GM12878 (cell line): ENCODE measurements around the gene MEF2C. TPM values are rescaled to one million over a fixed set of nuclear protein-coding genes. Genes with fewer than 3 reads are reported as not detected.
A peak's percentile ranks its signal among the peaks of the same experiment; 100 is the strongest.

Experiments used
- ATAC-seq: fragments of 200-7000 bp; cut with Tn5 transposase; 3 replicates; pipeline ENCODE4 v1.9.1; 2020; ENCODE audit warnings: mild to moderate bottlenecking, moderate library complexity
- BruUV-seq: library from RNA; stranded (reverse); fragments of 400-500 nt; replicated peaks from 2 replicates; lab custom pipeline; 2021; lab: Mats Ljungman, UMichigan
- CTCF ChIA-PET: fragments of 300-600 bp; sonication (Branson Sonifier 250); formaldehyde crosslinking; extraction: SDS; loops from one replicate; lab custom pipeline; 2021; ENCODE audit warnings: inconsistent platforms; lab: Yijun Ruan, JAX
- POLR2A ChIA-PET: fragments of 350-600 bp; formaldehyde crosslinking; extraction: SDS; loops from one replicate; lab custom pipeline; 2021; ENCODE audit warnings: inconsistent platforms; lab: Charles Lee
- RAD21 ChIA-PET: fragments of 300-600 bp; sonication (Branson Sonifier 250); formaldehyde crosslinking; loops from one replicate; lab custom pipeline; 2023; ENCODE audit warnings: antibody characterized with exemption; ENCODE audit not compliant: unreplicated experiment; lab: Charles Lee
- SMC1A ChIA-PET: fragments of 300-600 bp; sonication (Branson Sonifier 250); formaldehyde crosslinking; loops from one replicate; lab custom pipeline; 2023; ENCODE audit not compliant: unreplicated experiment, uncharacterized antibody; lab: Charles Lee
- DNase-seq: peaks from one replicate; pipeline ENCODE4 v3.0.0-alpha.2; 2011; ENCODE audit warnings: low read depth, low spot score
- FAIRE-seq: peaks from 3 replicates; lab custom pipeline; 2011; peaks lifted over from hg19 to GRCh38; lab: Jason Lieb, UNC
- H2AFZ ChIP-seq: 2 replicates; pipeline ENCODE4 v1.6.0; 2011; ENCODE audit warnings: low read depth, low read length, control low read depth; ENCODE audit not compliant: control insufficient read depth
- H3K27ac ChIP-seq: 2 replicates; pipeline ENCODE4 v1.5.1; 2011; ENCODE audit warnings: control low read depth; ENCODE audit not compliant: control insufficient read depth, insufficient read depth
- H3K27me3 ChIP-seq, 2 experiments: replicated peaks in 1 of 2; 2 replicates each; pipeline versions ENCODE4 v1.6.0 to v1.6.1; 2011; ENCODE audit warnings: low read length in 1 of 2; ENCODE audit not compliant: control insufficient read depth in 2 of 2, insufficient read depth in 2 of 2
- H3K36me3 ChIP-seq, 2 experiments: 2 replicates each; pipeline ENCODE4 v1.5.1; 2011; ENCODE audit warnings: low read length in 1 of 2; ENCODE audit not compliant: control insufficient read depth in 2 of 2, insufficient read depth in 2 of 2
- H3K4me1 ChIP-seq: 2 replicates; pipeline ENCODE4 v1.6.1; 2011; ENCODE audit warnings: mild to moderate bottlenecking, low read length, moderate library complexity, mixed read lengths; ENCODE audit not compliant: control insufficient read depth, insufficient read depth
- H3K4me2 ChIP-seq: 2 replicates; pipeline ENCODE4 v1.6.0; 2011; ENCODE audit warnings: control low read depth; ENCODE audit not compliant: control insufficient read depth, insufficient read depth
- H3K4me3 ChIP-seq: fragments of 200-600 bp; sonication (generic); 2 replicates; pipeline ENCODE4 v1.5.1; 2016
- H3K79me2 ChIP-seq: 2 replicates; pipeline ENCODE4 v1.6.0; 2011; ENCODE audit warnings: low read length; ENCODE audit not compliant: control insufficient read depth, insufficient read depth
- H3K9ac ChIP-seq: 2 replicates; pipeline ENCODE4 v1.8.0; 2011; ENCODE audit warnings: low read length, control low read depth, mixed read lengths; ENCODE audit not compliant: control insufficient read depth, insufficient read depth
- H3K9me3 ChIP-seq: replicated peaks from 3 replicates; pipeline ENCODE4 v1.5.1; 2011; ENCODE audit warnings: mild to moderate bottlenecking, low read length; ENCODE audit not compliant: control insufficient read depth, insufficient read depth
- H4K20me1 ChIP-seq: 2 replicates; pipeline ENCODE4 v1.6.0; 2011; ENCODE audit not compliant: control insufficient read depth, insufficient read depth
- ATF7 ChIP-seq: fragments of 450-650 bp; IDR thresholded peaks from 2 replicates; pipeline ENCODE4 v1.6.1; 2016; ENCODE audit warnings: low read depth, mild to moderate bottlenecking
- CHD1 ChIP-seq: IDR thresholded peaks from 2 replicates; pipeline ENCODE4 v1.6.1; 2012; ENCODE audit warnings: low read depth, low read length, improper control_type of control experiment
- NR2F1 ChIP-seq: fragments of 450-650 bp; conservative IDR thresholded peaks from 2 replicates; pipeline ENCODE4 v1.6.1; 2017; ENCODE audit warnings: mild to moderate bottlenecking
- PAX5 ChIP-seq: IDR thresholded peaks from 2 replicates; pipeline ENCODE4 v1.6.1; 2011; ENCODE audit warnings: low read depth, low read length, borderline replicate concordance
- SKIL ChIP-seq: fragments of 450-650 bp; IDR thresholded peaks from 2 replicates; pipeline ENCODE4 v1.6.1; 2017; ENCODE audit warnings: mild to moderate bottlenecking, low read depth, inconsistent platforms; ENCODE audit not compliant: poor library complexity, severe bottlenecking
- STAT3 ChIP-seq: IDR thresholded peaks from 2 replicates; pipeline ENCODE4 v1.6.1; 2011; ENCODE audit warnings: low read depth, low read length, improper control_type of control experiment
- WGBS: methylation state at CpG from one replicate; pipeline ENCODE4 v1.1.6; 2016; ENCODE audit warnings: low lambda C conversion rate; ENCODE audit not compliant: insufficient replicate concordance, insufficient coverage; ENCODE audit errors: missing lambda C conversion rate; 5-methylcytosine and 5-hydroxymethylcytosine counted together
- in situ Hi-C: fragments of 300-500 bp; cut with MboI; formaldehyde crosslinking; loops from 9 replicates; pipeline ENCODE4 v1.14.3; 2018; ENCODE audit warnings: mixed read lengths
- intact Hi-C: fragments of 100-400 bp; cut with micrococcal nuclease; formaldehyde crosslinking; loops from one replicate; pipeline ENCODE4 v1.14.2; 2022; ENCODE audit not compliant: unreplicated experiment
- polyA plus RNA-seq, 11 experiments: library from polyadenylated mRNA; depleted of rRNA in 4 of 11; unstranded in 6 of 11; stranded (reverse) in 5 of 11; fragments of >200 nt; fragmentation: Nextera tagmentation in 4 of 11; fragmentation: Illumina TruSeq in 1 of 11; extraction: Ambion mirVana in 4 of 11; extraction: Trizol in 1 of 11; gene quantifications; 1 replicate in 1 of 11; 2 replicates in 10 of 11; pipeline versions ENCODE4 v1.2.1 to v1.2.3, GENCODE V29; 2011 to 2016; ENCODE audit warnings: inconsistent platforms in 2 of 11, missing spikeins in 2 of 11, low read depth in 1 of 11
- small RNA-seq: library from RNA; depleted of rRNA; stranded (forward); fragments of <200 nt; gene quantifications from one replicate; pipeline ENCODE3, GENCODE V24; 2014
- total RNA-seq, 4 experiments: library from RNA; depleted of rRNA in 3 of 4; stranded (reverse); fragments of >200 nt in 3 of 4; fragmentation: Illumina TruSeq in 1 of 4; extraction: Trizol in 1 of 4; gene quantifications; 2 replicates each; pipeline versions ENCODE4 v1.2.1 to v1.2.3, GENCODE V29; 2013 to 2021

The MEF2C gene
- total and polyA plus RNA-seq, 10 of the 15 experiments (the other 5 are each of a cell fraction or from before 2014, with no cell fraction given): 104 to 225 (median 180) TPM

GRCh38 chr5:88667496-88668201 lies 215.3 kb downstream of the MEF2C start:
- no peaks in the 10 kb centered on the region for H3K36me3 ChIP-seq
- peaks cover 0 to 34% of the 10 kb centered on the region in 2 experiments; a peak in 3 of 4 replicates for H3K27me3 ChIP-seq
- ChIA-PET POLR2A (no interaction called here), CTCF (interaction anchor here (0.6 to 2.1 kb wide), 7 partner anchors 8 to 1730 kb away, joined by 3 to 7 read pairs (median 5); no protein-coding TSS in a partner anchor), RAD21 (interaction anchor here (1.4 to 1.9 kb wide), 4 partner anchors 8 to 23 kb away, joined by 3 to 10 read pairs (median 4); no protein-coding TSS in a partner anchor), SMC1A (interaction anchor here (1.1 to 2.0 kb wide), 4 partner anchors 10 to 887 kb away, joined by 3 to 10 read pairs (median 4); no protein-coding TSS in a partner anchor)
- H3K9me3 ChIP-seq: no peaks in the 10 kb centered on the region
- TF ChIP-seq PAX5 (no peak), SKIL (no peak), ATF7 (peak; percentile 45; the same call in 1 of the 2 replicates), NR2F1 (0 out of 2 replicates have a peak, but pooled peaks have one; percentile 13), STAT3 (no peak), CHD1 (no peak)
- peak overlapping the region; percentile 88 for H3K4me3 ChIP-seq
- in situ Hi-C loops (no loop called here), intact Hi-C loops (loop anchor here (5.0 kb wide), 1 partner anchor 1255 kb away; the partner anchor contains the start of gene CCNH)
- H2AFZ ChIP-seq: no peak overlapping the region; the same call in 1 of the 2 replicates
- H3K4me1 ChIP-seq: peaks cover 6% of the 10 kb centered on the region
- BruUV-seq: no TSS peak
- no peak overlapping the region for H3K9ac ChIP-seq
- DNase-seq (no peak), FAIRE-seq (no peak), ATAC-seq (peak; percentile 42)
- no peak overlapping the region for H3K27ac ChIP-seq
- no peaks in the 10 kb centered on the region for H3K79me2 ChIP-seq
- no peaks in the 10 kb centered on the region for H4K20me1 ChIP-seq
- WGBS: 36% methylated on average over 23 of the region's 23 CpGs
- H3K4me2 ChIP-seq: peak overlapping the region; percentile 93

Small RNA genes lying within 50 kb of the gene (small RNA-seq; reads per million reads assigned to genes)
- not detected for gene AC008525.2
